NCI-H2227 (cell line): ENCODE measurements around the gene LRRC72.
A peak's percentile ranks its signal among the peaks of the same experiment; 100 is the strongest.
"Not testable (repeated sequence)": the region's sequence is repeated elsewhere in the genome, so short reads cannot be mapped to it uniquely, and the experiment has no call there.

ENCODE experiments used
- DNase-seq: peaks from one replicate; lab custom pipeline; 2025; ENCODE audit not compliant: unreplicated experiment; lab: John Stamatoyannopoulos, UW

The LRRC72 gene

DNA sequence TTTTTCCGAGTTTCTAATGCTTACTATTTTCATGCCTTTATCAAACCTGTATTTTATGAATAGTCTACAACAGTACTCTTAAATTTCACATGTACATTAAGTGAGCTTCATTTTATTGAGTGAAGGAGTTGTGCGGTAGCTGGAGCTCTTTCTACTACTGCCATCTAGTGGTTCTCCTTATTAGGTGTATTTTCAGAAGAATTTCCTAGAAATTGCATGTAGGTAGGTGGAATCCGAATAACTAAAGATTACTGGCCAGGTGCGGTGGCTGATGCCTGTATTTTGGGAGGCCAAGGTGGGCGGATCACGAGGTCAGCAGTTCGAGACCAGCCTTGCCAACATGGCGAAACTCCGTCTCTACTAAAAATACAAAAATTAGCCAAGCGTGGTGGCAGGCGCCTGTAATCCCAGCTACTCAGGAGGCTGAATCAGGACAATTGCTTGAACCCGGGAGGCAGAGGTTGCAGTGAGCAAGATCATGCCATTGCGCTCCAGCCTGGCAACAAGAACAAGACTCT, 38.3 kb downstream of the LRRC72 start:
- DNase-seq, result peak; percentile 49

- DNase-seq, result no peak
Observed at GRCh38 chr7:16571941-16572340, 45.3 kb downstream of the LRRC72 start.

GRCh38 chr7:16579216-16579615, 52.6 kb downstream of the LRRC72 start:
- no peak for DNase-seq

DNA sequence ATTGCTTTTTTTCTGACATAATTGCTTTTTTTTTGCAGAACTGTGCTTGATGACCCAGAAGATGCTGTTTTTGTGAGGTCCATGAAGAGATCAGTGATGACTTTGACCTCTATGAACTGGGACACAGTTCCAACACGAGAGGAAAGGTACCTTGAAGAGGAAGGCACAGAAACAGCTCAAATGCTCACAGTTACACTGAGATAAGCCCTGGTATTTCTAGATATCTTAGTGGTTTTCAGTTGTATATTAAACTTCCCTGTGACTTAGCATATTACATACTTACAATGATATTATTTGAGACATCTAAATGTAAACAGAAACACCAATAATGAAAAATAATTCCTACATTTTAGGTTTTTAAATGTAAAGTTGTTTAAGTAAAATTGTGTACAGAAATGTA, 54.7 kb downstream of the LRRC72 start:
- no peak for DNase-seq

- DNase-seq, result no peak
Observed at GRCh38 chr7:16583834-16584233, 57.2 kb downstream of the LRRC72 start.

DNA sequence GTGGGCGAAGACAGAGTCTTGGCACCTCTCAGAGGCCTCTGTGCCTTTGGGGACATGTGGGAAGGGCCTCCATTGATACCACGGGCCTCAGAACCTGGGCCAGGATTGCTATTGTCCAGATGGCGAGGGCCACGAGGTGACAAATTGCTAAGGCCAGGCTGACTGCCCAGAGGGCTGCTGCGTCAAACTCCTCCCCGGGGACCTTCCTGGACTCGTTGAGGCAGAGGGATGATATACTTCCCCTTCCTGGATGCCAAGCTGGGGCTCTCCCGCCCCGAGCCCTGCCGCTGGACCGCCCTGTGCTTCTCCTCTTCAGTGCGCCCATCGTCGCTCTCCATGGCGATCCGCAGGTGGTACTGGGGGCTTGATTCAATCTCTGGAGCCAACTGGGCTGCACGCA, 58.9 kb downstream of the LRRC72 start:
- DNase-seq, result no peak

- DNase-seq, result no peak
Observed at GRCh38 chr7:16586081-16586874, 59.7 kb downstream of the LRRC72 start.

- DNase-seq, result no peak
Observed at GRCh38 chr7:16587129-16587528, 60.5 kb downstream of the LRRC72 start.

DNA sequence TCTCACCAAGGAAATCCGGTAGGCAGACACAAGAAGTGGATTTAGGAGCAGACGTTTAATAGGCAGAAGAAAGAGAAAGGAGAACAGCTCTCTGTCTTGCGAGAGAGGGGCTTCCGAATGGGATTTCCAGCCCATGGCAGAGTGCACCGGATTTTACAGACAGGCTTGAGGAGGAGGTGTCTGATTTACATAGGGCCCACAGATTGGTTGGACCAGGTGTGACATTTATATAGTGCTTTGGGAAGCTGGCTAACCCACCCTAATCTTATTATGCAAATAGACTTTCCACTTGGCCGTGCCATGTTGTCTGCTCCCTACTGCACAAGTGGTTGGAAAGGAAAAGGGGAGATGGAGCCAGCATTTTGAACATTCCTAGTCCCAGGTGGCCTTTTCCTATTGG, 61.2 kb downstream of the LRRC72 start:
- peak; percentile 73 for DNase-seq

- no peak for DNase-seq
Observed at GRCh38 chr7:16589881-16590280, 63.3 kb downstream of the LRRC72 start.

- no peak for DNase-seq
Observed at GRCh38 chr7:16590424-16590823, 63.8 kb downstream of the LRRC72 start.

GRCh38 chr7:16592395-16592794, 65.8 kb downstream of the LRRC72 start:
- no peak for DNase-seq

- DNase-seq, result no peak
Observed at GRCh38 chr7:16594061-16594460, 67.4 kb downstream of the LRRC72 start.

- no peak for DNase-seq
Observed at GRCh38 chr7:16594676-16595075, 68.1 kb downstream of the LRRC72 start.

- not testable (repeated sequence) for DNase-seq
Observed at GRCh38 chr7:16595596-16595995, 69.0 kb downstream of the LRRC72 start.

GRCh38 chr7:16598015-16598414, 71.4 kb downstream of the LRRC72 start:
- no peak for DNase-seq

DNA sequence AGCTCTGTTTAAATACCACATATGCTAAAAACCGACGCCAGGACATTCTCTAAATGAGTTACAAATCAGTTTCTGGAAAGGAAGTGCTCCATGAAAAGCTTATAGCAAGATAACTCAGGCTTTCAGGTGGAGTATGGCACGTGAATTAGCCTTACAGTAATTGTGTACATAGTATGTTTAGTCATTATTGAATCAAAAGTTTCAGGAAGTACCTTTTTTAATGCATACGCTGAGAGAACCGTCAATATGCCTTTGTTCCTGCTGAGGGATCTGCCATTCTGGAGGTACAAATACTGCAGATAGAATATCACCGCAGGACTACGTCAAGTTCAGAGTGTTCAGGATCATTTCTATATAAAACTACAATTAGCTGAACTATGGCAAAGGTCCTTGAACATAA, 73.2 kb downstream of the LRRC72 start:
- no peak for DNase-seq

- no peak for DNase-seq
Observed at GRCh38 chr7:16603633-16604032, 77.0 kb downstream of the LRRC72 start.

GRCh38 chr7:16604054-16604453, 77.4 kb downstream of the LRRC72 start:
- no peak for DNase-seq

- DNase-seq, result no peak
Observed at GRCh38 chr7:16606704-16607103, 80.1 kb downstream of the LRRC72 start.

- no peak for DNase-seq
Observed at GRCh38 chr7:16609842-16610450, 83.3 kb downstream of the LRRC72 start.

GRCh38 chr7:16611711-16612110, 85.1 kb downstream of the LRRC72 start:
- DNase-seq, result no peak
